Neutrophil (primary cell): ENCODE measurements around the gene CEP55.

Experiments used
- H3K27ac ChIP-seq: fragments of 200-600 bp; sonication (generic); 2 replicates; pipeline ENCODE4 v1.5.1; 2016; ENCODE audit warnings: mild to moderate bottlenecking, moderate library complexity
- H3K27me3 ChIP-seq: fragments of 200-600 bp; sonication (generic); 2 replicates; pipeline ENCODE4 v1.6.0; 2016; ENCODE audit warnings: mild to moderate bottlenecking
- H3K36me3 ChIP-seq: fragments of 200-600 bp; sonication (generic); 2 replicates; pipeline ENCODE4 v1.5.1; 2017
- H3K4me1 ChIP-seq, 2 experiments: fragments of 200-600 bp in 1 of 2; sonication (generic) in 1 of 2; 1 replicate in 1 of 2; 2 replicates in 1 of 2; pipeline versions ENCODE4 v1.5.1 to v1.6.1; 2013 to 2016; ENCODE audit warnings: low read depth in 1 of 2, low read length in 1 of 2, mild to moderate bottlenecking in 1 of 2, moderate library complexity in 1 of 2; ENCODE audit not compliant: control insufficient read depth in 1 of 2, insufficient read depth in 1 of 2
- H3K4me3 ChIP-seq, 2 experiments: fragments of 200-600 bp in 1 of 2; sonication (generic) in 1 of 2; 1 replicate in 1 of 2; 2 replicates in 1 of 2; pipeline ENCODE4 v1.5.1; 2013 to 2016; ENCODE audit warnings: low read depth in 1 of 2, low read length in 1 of 2, mild to moderate bottlenecking in 1 of 2, moderate library complexity in 1 of 2
- H3K9me3 ChIP-seq: fragments of 200-600 bp; sonication (generic); 2 replicates; pipeline ENCODE4 v1.5.1; 2016
- TF ChIP-seq, protein P1 (sequence below): fragments of 200-600 bp; sonication (generic); IDR thresholded peaks from 2 replicates; pipeline ENCODE4 v1.5.1; 2016; ENCODE audit warnings: antibody characterized with exemption

CEP55 gene

DNA sequence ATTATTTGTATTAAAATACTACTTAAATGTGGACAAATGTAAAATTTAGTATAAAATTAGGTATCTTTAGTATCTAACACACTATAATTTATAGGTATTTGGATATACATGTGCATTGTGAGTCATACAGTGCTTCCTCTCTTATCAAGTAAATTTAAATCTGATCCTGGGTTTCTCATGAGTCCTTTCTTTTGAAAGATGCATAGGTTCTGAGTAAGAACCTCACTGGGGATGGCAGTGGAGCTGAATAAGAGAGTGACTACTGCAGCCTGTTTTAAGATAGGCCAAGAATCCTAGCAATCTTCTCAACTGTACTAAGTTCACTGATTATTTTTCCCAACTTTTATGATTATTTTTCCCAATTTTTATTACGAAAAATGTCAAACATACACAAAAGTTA is 16.2 kb downstream of the CEP55 start:
- H3K27ac ChIP-seq = no peak overlapping the region
- TF ChIP-seq, protein P1, sequence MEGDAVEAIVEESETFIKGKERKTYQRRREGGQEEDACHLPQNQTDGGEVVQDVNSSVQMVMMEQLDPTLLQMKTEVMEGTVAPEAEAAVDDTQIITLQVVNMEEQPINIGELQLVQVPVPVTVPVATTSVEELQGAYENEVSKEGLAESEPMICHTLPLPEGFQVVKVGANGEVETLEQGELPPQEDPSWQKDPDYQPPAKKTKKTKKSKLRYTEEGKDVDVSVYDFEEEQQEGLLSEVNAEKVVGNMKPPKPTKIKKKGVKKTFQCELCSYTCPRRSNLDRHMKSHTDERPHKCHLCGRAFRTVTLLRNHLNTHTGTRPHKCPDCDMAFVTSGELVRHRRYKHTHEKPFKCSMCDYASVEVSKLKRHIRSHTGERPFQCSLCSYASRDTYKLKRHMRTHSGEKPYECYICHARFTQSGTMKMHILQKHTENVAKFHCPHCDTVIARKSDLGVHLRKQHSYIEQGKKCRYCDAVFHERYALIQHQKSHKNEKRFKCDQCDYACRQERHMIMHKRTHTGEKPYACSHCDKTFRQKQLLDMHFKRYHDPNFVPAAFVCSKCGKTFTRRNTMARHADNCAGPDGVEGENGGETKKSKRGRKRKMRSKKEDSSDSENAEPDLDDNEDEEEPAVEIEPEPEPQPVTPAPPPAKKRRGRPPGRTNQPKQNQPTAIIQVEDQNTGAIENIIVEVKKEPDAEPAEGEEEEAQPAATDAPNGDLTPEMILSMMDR = no peak
- H3K36me3 ChIP-seq = peaks cover 24% of the 10 kb centered on the region
- peaks cover 16 to 19% of the 10 kb centered on the region in 2 experiments for H3K4me1 ChIP-seq
- no peaks in the 10 kb centered on the region for H3K9me3 ChIP-seq
- H3K4me3 ChIP-seq = no peak overlapping the region
- H3K27me3 ChIP-seq = no peaks in the 10 kb centered on the region

DNA sequence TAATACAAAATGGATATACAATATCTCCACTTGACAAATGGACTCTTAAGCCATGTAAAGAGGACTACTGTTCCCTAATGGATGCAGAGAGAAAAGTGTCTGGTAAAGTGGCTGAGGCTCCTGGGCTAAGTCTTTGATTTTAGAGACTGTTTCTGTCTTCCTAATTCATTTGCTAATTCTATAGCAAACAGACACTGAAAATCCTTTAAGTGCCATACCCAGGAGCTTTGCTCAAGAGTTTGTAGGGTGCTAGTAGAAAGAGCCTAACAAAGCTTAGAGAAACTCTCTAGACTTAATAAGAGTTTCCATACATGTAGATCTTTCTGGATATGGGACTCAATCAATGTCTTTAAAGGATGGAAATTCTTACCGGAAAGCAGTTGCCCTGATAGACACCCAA is 16.7 kb downstream of the CEP55 start:
- TF ChIP-seq, protein P1 = no peak

DNA sequence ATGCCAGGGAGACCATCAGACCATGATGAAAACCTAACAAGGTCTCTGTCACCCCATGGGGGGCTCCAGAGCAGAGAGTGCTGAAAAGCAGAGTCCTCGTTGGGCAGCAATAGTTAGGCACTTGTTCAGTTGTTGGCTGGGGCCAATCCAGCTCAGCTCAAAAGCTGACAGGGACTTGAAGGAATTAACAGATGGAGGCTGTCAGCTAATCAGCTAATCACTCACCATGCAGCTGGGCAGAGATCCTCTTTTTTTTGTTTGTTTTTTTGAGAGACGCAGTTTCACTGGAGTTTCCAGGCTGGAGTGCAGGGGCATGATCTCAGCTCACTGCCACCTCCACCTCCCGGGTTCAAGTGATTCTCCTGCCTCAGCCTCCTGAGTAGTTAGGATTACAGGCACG is 18.1 kb downstream of the CEP55 start:
- no peaks in the 10 kb centered on the region for H3K27me3 ChIP-seq
- peaks cover 28% of the 10 kb centered on the region for H3K36me3 ChIP-seq
- H3K9me3 ChIP-seq = no peaks in the 10 kb centered on the region
- TF ChIP-seq, protein P1 = no peak
- H3K27ac ChIP-seq = no peak overlapping the region
- H3K4me1 ChIP-seq = peaks cover 16 to 19% of the 10 kb centered on the region in 2 experiments
- H3K4me3 ChIP-seq = no peak overlapping the region

More for the DNA sequence above, 16.7 kb downstream of the CEP55 start:
- H3K4me1 ChIP-seq = peaks cover 16 to 19% of the 10 kb centered on the region in 2 experiments
- H3K27ac ChIP-seq = no peak overlapping the region
- H3K9me3 ChIP-seq = no peaks in the 10 kb centered on the region
- no peak overlapping the region for H3K4me3 ChIP-seq
- no peaks in the 10 kb centered on the region for H3K27me3 ChIP-seq
- peaks cover 22% of the 10 kb centered on the region for H3K36me3 ChIP-seq

DNA sequence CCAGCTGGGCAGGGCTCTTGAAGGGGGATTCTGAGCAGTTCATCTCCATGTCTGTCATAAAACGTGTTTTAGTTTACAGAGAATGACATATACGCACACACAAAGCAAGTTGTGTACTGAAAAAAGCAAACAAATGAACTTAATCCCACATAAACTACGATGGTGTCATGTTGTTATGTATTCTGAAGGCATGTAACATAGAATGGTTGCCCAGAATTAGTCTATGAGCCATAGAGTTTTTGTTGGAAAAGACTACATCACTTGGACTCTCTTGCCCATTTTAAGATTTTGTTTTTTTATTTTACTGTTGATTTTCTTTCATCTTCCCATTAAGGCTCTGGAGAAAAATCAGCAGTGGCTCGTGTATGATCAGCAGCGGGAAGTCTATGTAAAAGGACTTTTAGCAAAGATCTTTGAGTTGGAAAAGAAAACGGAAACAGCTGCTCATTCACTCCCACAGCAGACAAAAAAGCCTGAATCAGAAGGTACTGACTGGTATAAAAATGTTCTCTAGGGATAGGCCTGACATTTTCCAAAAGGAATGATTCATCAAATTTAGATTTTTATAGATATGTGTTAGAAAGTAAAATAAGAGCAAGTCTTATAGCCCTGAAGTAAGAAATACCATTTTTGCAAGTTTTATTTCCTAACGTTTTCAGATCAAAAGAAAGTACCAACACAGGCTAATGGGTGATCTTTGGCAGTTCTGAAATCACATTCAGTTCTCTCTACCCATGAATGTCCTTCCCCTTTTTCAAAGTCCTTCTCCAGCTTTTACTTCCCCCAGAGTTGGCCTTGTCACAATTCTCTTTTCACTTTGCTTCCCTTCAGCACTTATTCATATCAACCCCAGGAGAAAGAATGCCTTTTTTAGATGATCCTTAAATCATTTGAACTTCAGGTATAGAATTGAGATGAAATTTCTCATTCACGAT is 18.9 kb downstream of the CEP55 start:
- peaks cover 28% of the 10 kb centered on the region for H3K36me3 ChIP-seq
- no peaks in the 10 kb centered on the region for H3K27me3 ChIP-seq
- no peak overlapping the region for H3K4me3 ChIP-seq
- TF ChIP-seq, protein P1 = no peak
- H3K9me3 ChIP-seq = no peaks in the 10 kb centered on the region
- peaks cover 16 to 19% of the 10 kb centered on the region in 2 experiments for H3K4me1 ChIP-seq
- H3K27ac ChIP-seq = peak overlapping the region; percentile 65

DNA sequence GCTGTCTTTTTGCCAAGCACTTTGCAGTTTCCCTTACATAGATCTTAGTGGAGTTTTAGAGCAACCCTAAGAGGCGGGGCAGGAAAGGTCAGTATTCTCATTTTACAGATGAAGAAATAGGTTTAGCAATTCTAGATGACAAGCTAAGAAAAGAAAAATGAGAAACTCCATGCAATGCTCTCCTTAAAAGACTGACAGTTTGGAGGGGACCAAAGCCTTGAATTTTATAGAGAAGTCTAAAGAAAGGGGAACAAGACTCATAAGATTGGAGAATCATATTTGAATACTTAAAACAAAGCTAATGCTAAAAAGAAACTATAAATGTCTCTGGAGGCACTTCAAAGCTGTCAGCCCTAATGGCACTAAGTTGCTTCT is 19.6 kb downstream of the CEP55 start:
- H3K9me3 ChIP-seq = no peaks in the 10 kb centered on the region
- H3K27ac ChIP-seq = peak overlapping the region; percentile 65
- peaks cover 16 to 19% of the 10 kb centered on the region in 2 experiments for H3K4me1 ChIP-seq
- H3K27me3 ChIP-seq = no peaks in the 10 kb centered on the region
- TF ChIP-seq, protein P1 = no peak
- no peak overlapping the region for H3K4me3 ChIP-seq
- peaks cover 31% of the 10 kb centered on the region for H3K36me3 ChIP-seq
